ENCODE measurements around the gene ZNF823.

GRCh38 chr19:11767633-11768133 lies 28.9 kb upstream of the ZNF823 start:
- TF ChIP-seq, protein P1, sequence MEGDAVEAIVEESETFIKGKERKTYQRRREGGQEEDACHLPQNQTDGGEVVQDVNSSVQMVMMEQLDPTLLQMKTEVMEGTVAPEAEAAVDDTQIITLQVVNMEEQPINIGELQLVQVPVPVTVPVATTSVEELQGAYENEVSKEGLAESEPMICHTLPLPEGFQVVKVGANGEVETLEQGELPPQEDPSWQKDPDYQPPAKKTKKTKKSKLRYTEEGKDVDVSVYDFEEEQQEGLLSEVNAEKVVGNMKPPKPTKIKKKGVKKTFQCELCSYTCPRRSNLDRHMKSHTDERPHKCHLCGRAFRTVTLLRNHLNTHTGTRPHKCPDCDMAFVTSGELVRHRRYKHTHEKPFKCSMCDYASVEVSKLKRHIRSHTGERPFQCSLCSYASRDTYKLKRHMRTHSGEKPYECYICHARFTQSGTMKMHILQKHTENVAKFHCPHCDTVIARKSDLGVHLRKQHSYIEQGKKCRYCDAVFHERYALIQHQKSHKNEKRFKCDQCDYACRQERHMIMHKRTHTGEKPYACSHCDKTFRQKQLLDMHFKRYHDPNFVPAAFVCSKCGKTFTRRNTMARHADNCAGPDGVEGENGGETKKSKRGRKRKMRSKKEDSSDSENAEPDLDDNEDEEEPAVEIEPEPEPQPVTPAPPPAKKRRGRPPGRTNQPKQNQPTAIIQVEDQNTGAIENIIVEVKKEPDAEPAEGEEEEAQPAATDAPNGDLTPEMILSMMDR (IDR thresholded peaks at IDR 0.05; ENCODE audit: low read depth, low read length, poor library complexity, severe bottlenecking) = no peak
- no peak for TF ChIP-seq EZH2phosphoT487 (IDR thresholded peaks at IDR 0.05; ENCODE audit: borderline replicate concordance, low read length)
